HL-60 (cell line): Measurements from ENCODE around the gene ADAMTS17.

Experiments
- DNase-seq, 2 experiments: peaks; one replicate each; pipeline ENCODE4 v3.0.0-alpha.2; 2010 to 2020; ENCODE audit warnings: low read depth in 1 of 2, low spot score in 1 of 2
- H3K27ac ChIP-seq: fragments of 250-450 bp; sonication (Bioruptor Pico); replicated peaks from 2 replicates; pipeline ENCODE4 v1.5.1; 2020; ENCODE audit warnings: mild to moderate bottlenecking, moderate library complexity
- H3K27me3 ChIP-seq: fragments of 250-450 bp; sonication (Bioruptor Pico); 2 replicates; pipeline ENCODE4 v1.5.1; 2021; ENCODE audit warnings: mild to moderate bottlenecking, moderate library complexity; ENCODE audit not compliant: insufficient read depth, poor library complexity, severe bottlenecking
- H3K4me3 ChIP-seq: replicated peaks from 2 replicates; pipeline ENCODE4 v1.5.1; 2011; ENCODE audit warnings: mild to moderate bottlenecking, control low read depth, low read length; ENCODE audit not compliant: insufficient read depth
- GABPA ChIP-seq: IDR thresholded peaks from 2 replicates; pipeline ENCODE4 v1.6.1; 2012; ENCODE audit warnings: low read depth
- POLR2AphosphoS5 ChIP-seq: IDR thresholded peaks from 2 replicates; pipeline ENCODE4 v1.6.1; 2012; ENCODE audit warnings: low read depth
- SPI1 ChIP-seq: IDR thresholded peaks from 2 replicates; pipeline ENCODE4 v1.6.1; 2012; ENCODE audit warnings: low read depth, mild to moderate bottlenecking, borderline replicate concordance
- TF ChIP-seq, protein P1 (sequence below): IDR thresholded peaks from 2 replicates; pipeline ENCODE4 v1.6.1; 2012; ENCODE audit warnings: low read depth; ENCODE audit not compliant: insufficient replicate concordance
- TF ChIP-seq, protein P2 (sequence below): IDR thresholded peaks from one replicate; pipeline ENCODE4 v1.5.1; 2011; ENCODE audit warnings: low read length, control low read depth, inconsistent platforms; ENCODE audit not compliant: insufficient read depth

ADAMTS17 gene

DNA sequence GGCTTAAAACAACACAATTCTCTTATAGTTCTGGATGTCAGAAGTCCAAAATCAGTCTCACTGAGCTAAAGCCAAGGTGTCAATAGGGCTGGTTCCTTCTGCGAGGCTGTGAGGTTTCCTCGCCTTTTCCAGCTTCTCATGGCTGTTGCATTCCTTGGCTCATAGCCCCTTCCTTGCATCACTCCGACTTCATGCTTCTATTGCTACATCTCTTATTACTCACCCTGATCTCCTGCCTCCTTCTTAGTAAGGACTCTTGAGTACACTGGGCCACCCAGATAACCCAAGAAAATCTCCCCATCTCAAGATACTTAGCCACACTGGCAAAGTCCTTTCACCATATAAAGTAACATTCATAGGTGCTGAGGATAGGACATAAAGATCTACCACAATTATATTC is 193.9 kb downstream of the ADAMTS17 start:
- TF ChIP-seq GABPA (no peak), SPI1 (no peak), POLR2AphosphoS5 (no peak)
- TF ChIP-seq, protein P1, sequence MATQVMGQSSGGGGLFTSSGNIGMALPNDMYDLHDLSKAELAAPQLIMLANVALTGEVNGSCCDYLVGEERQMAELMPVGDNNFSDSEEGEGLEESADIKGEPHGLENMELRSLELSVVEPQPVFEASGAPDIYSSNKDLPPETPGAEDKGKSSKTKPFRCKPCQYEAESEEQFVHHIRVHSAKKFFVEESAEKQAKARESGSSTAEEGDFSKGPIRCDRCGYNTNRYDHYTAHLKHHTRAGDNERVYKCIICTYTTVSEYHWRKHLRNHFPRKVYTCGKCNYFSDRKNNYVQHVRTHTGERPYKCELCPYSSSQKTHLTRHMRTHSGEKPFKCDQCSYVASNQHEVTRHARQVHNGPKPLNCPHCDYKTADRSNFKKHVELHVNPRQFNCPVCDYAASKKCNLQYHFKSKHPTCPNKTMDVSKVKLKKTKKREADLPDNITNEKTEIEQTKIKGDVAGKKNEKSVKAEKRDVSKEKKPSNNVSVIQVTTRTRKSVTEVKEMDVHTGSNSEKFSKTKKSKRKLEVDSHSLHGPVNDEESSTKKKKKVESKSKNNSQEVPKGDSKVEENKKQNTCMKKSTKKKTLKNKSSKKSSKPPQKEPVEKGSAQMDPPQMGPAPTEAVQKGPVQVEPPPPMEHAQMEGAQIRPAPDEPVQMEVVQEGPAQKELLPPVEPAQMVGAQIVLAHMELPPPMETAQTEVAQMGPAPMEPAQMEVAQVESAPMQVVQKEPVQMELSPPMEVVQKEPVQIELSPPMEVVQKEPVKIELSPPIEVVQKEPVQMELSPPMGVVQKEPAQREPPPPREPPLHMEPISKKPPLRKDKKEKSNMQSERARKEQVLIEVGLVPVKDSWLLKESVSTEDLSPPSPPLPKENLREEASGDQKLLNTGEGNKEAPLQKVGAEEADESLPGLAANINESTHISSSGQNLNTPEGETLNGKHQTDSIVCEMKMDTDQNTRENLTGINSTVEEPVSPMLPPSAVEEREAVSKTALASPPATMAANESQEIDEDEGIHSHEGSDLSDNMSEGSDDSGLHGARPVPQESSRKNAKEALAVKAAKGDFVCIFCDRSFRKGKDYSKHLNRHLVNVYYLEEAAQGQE: no peak
- TF ChIP-seq, protein P2, sequence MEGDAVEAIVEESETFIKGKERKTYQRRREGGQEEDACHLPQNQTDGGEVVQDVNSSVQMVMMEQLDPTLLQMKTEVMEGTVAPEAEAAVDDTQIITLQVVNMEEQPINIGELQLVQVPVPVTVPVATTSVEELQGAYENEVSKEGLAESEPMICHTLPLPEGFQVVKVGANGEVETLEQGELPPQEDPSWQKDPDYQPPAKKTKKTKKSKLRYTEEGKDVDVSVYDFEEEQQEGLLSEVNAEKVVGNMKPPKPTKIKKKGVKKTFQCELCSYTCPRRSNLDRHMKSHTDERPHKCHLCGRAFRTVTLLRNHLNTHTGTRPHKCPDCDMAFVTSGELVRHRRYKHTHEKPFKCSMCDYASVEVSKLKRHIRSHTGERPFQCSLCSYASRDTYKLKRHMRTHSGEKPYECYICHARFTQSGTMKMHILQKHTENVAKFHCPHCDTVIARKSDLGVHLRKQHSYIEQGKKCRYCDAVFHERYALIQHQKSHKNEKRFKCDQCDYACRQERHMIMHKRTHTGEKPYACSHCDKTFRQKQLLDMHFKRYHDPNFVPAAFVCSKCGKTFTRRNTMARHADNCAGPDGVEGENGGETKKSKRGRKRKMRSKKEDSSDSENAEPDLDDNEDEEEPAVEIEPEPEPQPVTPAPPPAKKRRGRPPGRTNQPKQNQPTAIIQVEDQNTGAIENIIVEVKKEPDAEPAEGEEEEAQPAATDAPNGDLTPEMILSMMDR: no peak
- Histone ChIP-seq H3K27ac (no peak overlapping the region), H3K27me3 (no peaks in the 10 kb centered on the region), H3K4me3 (no peak overlapping the region)
- no peak for DNase-seq

DNA sequence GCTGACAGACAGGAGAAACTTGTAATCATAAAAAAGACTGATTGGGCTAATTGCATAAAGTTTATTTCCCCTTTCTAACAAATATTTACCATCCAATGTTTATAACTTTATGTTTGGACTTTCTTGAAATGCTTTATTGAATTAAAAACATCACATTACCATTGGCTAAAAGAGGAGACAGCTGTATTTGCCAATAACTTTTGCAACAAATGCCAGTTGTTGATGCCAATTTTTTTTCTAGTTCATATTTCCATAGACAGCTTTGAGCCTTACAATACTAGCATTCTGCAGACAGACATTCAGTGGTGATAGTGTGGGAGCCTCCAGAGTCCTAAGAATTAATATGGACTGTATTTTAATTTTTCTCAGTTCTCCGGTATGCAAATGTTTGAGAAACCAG is 198.4 kb downstream of the ADAMTS17 start:
- TF ChIP-seq POLR2AphosphoS5 (no peak), GABPA (no peak), SPI1 (no peak)
- TF ChIP-seq, protein P2: no peak
- TF ChIP-seq, protein P1: no peak
- no peak for DNase-seq
- H3K27ac ChIP-seq: no peak overlapping the region

DNA sequence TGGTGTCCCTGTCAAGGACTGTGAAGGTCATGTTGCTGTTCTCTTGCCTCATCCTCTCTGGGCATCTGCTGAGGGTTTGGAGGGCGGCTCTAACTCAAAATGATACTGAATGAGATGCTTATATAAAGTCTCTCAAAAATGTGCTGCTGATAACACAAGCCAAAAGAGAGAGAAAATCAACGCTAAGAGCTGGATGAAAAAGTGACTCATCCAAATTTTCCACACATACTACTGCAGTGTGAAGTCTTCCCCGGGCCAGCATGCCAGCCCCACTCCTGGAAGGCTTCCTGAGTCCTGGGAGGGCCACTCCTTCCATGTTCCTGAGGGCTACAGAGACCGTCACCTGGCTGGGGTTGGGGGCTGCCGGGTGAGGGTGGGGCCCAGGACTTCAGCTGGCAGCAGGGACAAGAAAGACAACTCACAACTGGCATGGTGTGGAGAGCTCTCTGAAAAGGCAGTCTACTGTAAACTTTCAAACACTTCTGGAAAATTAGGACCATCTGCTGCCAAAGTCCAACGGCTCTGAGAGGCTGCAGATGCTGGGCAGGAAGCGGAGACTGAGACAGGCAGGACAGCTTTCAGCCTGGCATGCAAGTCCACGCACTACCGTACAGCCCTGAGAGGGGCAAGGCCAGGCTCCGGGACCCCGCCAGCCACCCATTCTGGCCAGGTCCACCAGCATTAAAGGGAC is 200.3 kb downstream of the ADAMTS17 start:
- DNase-seq: no peak

More for the DNA sequence above, 198.4 kb downstream of the ADAMTS17 start:
- Histone ChIP-seq H3K4me3 (no peak overlapping the region), H3K27me3 (no peaks in the 10 kb centered on the region)

More for the DNA sequence above, 200.3 kb downstream of the ADAMTS17 start:
- H3K27ac ChIP-seq: no peak overlapping the region
- H3K4me3 ChIP-seq: no peak overlapping the region
- no peaks in the 10 kb centered on the region for H3K27me3 ChIP-seq
- no peak for TF ChIP-seq GABPA
- no peak for TF ChIP-seq POLR2AphosphoS5
- no peak for TF ChIP-seq SPI1
- TF ChIP-seq, protein P2: no peak
- TF ChIP-seq, protein P1: no peak
